IMR-90 (cell line): ENCODE measurements around the gene SEMA3C.

Experiments used
- BHLHE40 ChIP-seq: fragments of 150-350 bp; IDR thresholded peaks from 2 replicates; pipeline ENCODE4 v1.6.1; 2016; ENCODE audit warnings: mild to moderate bottlenecking, low read depth, low read length
- CEBPB ChIP-seq: IDR thresholded peaks from 2 replicates; pipeline ENCODE4 v1.6.1; 2012; ENCODE audit warnings: low read depth, low read length, improper control_type of control experiment
- CTCF ChIP-seq: conservative IDR thresholded peaks from 2 replicates; pipeline ENCODE4 v1.5.1; 2012; ENCODE audit warnings: mild to moderate bottlenecking, low read depth, low read length, improper control_type of control experiment
- ELK1 ChIP-seq: fragments of 150-350 bp; IDR thresholded peaks from 2 replicates; pipeline ENCODE4 v1.6.1; 2016; ENCODE audit warnings: low read depth, mild to moderate bottlenecking, low read length, moderate library complexity, borderline replicate concordance
- MXI1 ChIP-seq: IDR thresholded peaks from 2 replicates; pipeline ENCODE4 v1.6.1; 2012; ENCODE audit warnings: low read depth, mild to moderate bottlenecking, low read length, moderate library complexity, borderline replicate concordance
- POLR2A ChIP-seq: IDR thresholded peaks from 2 replicates; pipeline ENCODE4 v1.6.1; 2012; ENCODE audit warnings: mild to moderate bottlenecking, low read depth, low read length
- RAD21 ChIP-seq: IDR thresholded peaks from 2 replicates; pipeline ENCODE4 v1.6.1; 2012; ENCODE audit warnings: low read length, improper control_type of control experiment
- RCOR1 ChIP-seq: IDR thresholded peaks from 2 replicates; pipeline ENCODE4 v1.6.1; 2012; ENCODE audit warnings: mild to moderate bottlenecking, low read length, improper control_type of control experiment; ENCODE audit not compliant: insufficient replicate concordance
- USF2 ChIP-seq: fragments of 150-350 bp; IDR thresholded peaks from 2 replicates; pipeline ENCODE4 v1.6.1; 2017; ENCODE audit warnings: mild to moderate bottlenecking, antibody characterized with exemption, low read length, low read depth

GRCh38 chr7:80760292-80760691 lies 158.6 kb downstream of the SEMA3C start:
- no peak for TF ChIP-seq POLR2A
- no peak for TF ChIP-seq CTCF
- no peak for TF ChIP-seq MXI1
- no peak for TF ChIP-seq BHLHE40
- TF ChIP-seq USF2, result no peak
- TF ChIP-seq ELK1, result no peak
- TF ChIP-seq RAD21, result no peak
- no peak for TF ChIP-seq RCOR1
- no peak for TF ChIP-seq CEBPB
